GM19468 (cell line): ENCODE measurements around the gene RINL.
"Not testable (repeated sequence)": the region's sequence is repeated elsewhere in the genome, so short reads cannot be mapped to it uniquely, and the experiment has no call there.

Source experiments
- ATAC-seq: cut with Tn5 transposase; IDR thresholded peaks from one replicate; pipeline ENCODE4 v1.9.1; 2021; ENCODE audit warnings: mild to moderate bottlenecking, moderate library complexity, moderate number of reproducible peaks; ENCODE audit not compliant: unreplicated experiment; ENCODE audit errors: extremely low read depth

Gene RINL

GRCh38 chr19:38905620-38906019 is 27.5 kb upstream of the RINL start:
- no peak for ATAC-seq

- ATAC-seq: no peak
These were observed 26.8 kb upstream of the RINL start for GRCh38 chr19:38904581-38905539.

- no peak for ATAC-seq
These were observed 23.6 kb upstream of the RINL start for GRCh38 chr19:38901683-38902082.

- ATAC-seq: no peak
These were observed 22.7 kb upstream of the RINL start for GRCh38 chr19:38900743-38901190.

GRCh38 chr19:38900202-38900629 is 22.1 kb upstream of the RINL start:
- ATAC-seq: no peak

- peak; percentile 89 for ATAC-seq
These were observed 21.5 kb upstream of the RINL start, which contains the start of the genes NFKBIB and SIRT2 for GRCh38 chr19:38899447-38900201. Gene NFKBIB, plus strand, starts transcription at chr19:38899969. Its CDS starts 64 bp downstream, at chr19:38900033. Gene SIRT2, minus strand, starts transcription at chr19:38899618. Its CDS starts 97 bp downstream, at chr19:38899521.

GRCh38 chr19:38898788-38899446 is 20.8 kb upstream of the RINL start:
- ATAC-seq: no peak

GRCh38 chr19:38894968-38895367 is 16.9 kb upstream of the RINL start:
- ATAC-seq: no peak

GRCh38 chr19:38893341-38893771 is 15.3 kb upstream of the RINL start:
- no peak for ATAC-seq

- ATAC-seq: no peak
These were observed 14.8 kb upstream of the RINL start for GRCh38 chr19:38892841-38893240.

- ATAC-seq: no peak
These were observed 13.7 kb upstream of the RINL start for GRCh38 chr19:38891771-38892170.

GRCh38 chr19:38890686-38891085 is 12.6 kb upstream of the RINL start:
- ATAC-seq: no peak

- no peak for ATAC-seq
These were observed 11.7 kb upstream of the RINL start for GRCh38 chr19:38889803-38890202.

GRCh38 chr19:38888876-38889275 is 10.8 kb upstream of the RINL start:
- no peak for ATAC-seq

- ATAC-seq: not testable (repeated sequence)
These were observed 6.6 kb upstream of the RINL start for GRCh38 chr19:38884691-38885090.

- no peak for ATAC-seq
These were observed 5.2 kb upstream of the RINL start for GRCh38 chr19:38883286-38883685.

GRCh38 chr19:38880882-38881609 is 3.0 kb upstream of the RINL start:
- no peak for ATAC-seq

GRCh38 chr19:38880076-38880881 is 2.2 kb upstream of the RINL start:
- ATAC-seq: no peak

GRCh38 chr19:38879400-38879751 is 1.3 kb upstream of the RINL start:
- no peak for ATAC-seq
